ENCODE data around the gene LSAMP. TPM values are rescaled to one million over a fixed set of nuclear protein-coding genes. Genes with fewer than 3 reads are reported as not detected.

Gene LSAMP
- total RNA-seq, 4 donors from 2014 or later = 1.1 to 3.5 (median 2.0) TPM

GRCh38 chr3:116007000-116007399 is 438.3 kb downstream of the LSAMP start:
- 81 to 82% methylated on average over 2 of the region's 2 CpGs for WGBS, 2 donors
- intact Hi-C loops (cut with DNase I; ENCODE audit: low total_unique reads) = no loop called here

GRCh38 chr3:116005404-116005803 is 439.9 kb downstream of the LSAMP start:
- DNase-seq (ENCODE audit: low spot score in 2 of 2) = no peak
- no peak for TF ChIP-seq CTCF (IDR thresholded peaks at IDR 0.05)
- TF ChIP-seq POLR2A (IDR thresholded peaks at IDR 0.05) = no peak
- WGBS, 2 donors = 44 to 50% methylated on average over 4 of the region's 4 CpGs
- no peak overlapping the region for H3K4me3 ChIP-seq (ENCODE audit: low read depth, poor library complexity, severe bottlenecking)
- intact Hi-C loops (cut with DNase I; ENCODE audit: low total_unique reads) = no loop called here

More at GRCh38 chr3:116007000-116007399, 438.3 kb downstream of the LSAMP start:
- no peak for TF ChIP-seq CTCF (IDR thresholded peaks at IDR 0.05)
- TF ChIP-seq POLR2A (IDR thresholded peaks at IDR 0.05) = no peak
- no peak for DNase-seq (ENCODE audit: low spot score in 2 of 2)
- no peak overlapping the region for H3K4me3 ChIP-seq (ENCODE audit: low read depth, poor library complexity, severe bottlenecking)

- no peak for TF ChIP-seq POLR2A (IDR thresholded peaks at IDR 0.05)
- TF ChIP-seq CTCF (IDR thresholded peaks at IDR 0.05) = no peak
- 60 to 72% methylated on average over 2 of the region's 2 CpGs for WGBS, 2 donors
- intact Hi-C loops (cut with DNase I; ENCODE audit: low total_unique reads) = no loop called here
- no peak overlapping the region for H3K4me3 ChIP-seq (ENCODE audit: low read depth, poor library complexity, severe bottlenecking)
- no peak for DNase-seq (ENCODE audit: low spot score in 2 of 2)
Observed at GRCh38 chr3:116002235-116002634, 443.1 kb downstream of the LSAMP start.

GRCh38 chr3:116001151-116001621 is 444.1 kb downstream of the LSAMP start:
- no peak for TF ChIP-seq POLR2A (IDR thresholded peaks at IDR 0.05)
- TF ChIP-seq CTCF (IDR thresholded peaks at IDR 0.05) = no peak
- intact Hi-C loops (cut with DNase I; ENCODE audit: low total_unique reads) = no loop called here
- no peak overlapping the region for H3K4me3 ChIP-seq (ENCODE audit: low read depth, poor library complexity, severe bottlenecking)
- WGBS, 2 donors = 37 to 48% methylated on average over 1 of the region's 1 CpG
- DNase-seq (ENCODE audit: low spot score in 2 of 2) = no peak

- H3K4me3 ChIP-seq (ENCODE audit: low read depth, poor library complexity, severe bottlenecking) = no peak overlapping the region
- 42 to 57% methylated on average over 3 of the region's 3 CpGs for WGBS, 2 donors
- no peak for DNase-seq (ENCODE audit: low spot score in 2 of 2)
- intact Hi-C loops (cut with DNase I; ENCODE audit: low total_unique reads) = no loop called here
- TF ChIP-seq CTCF (IDR thresholded peaks at IDR 0.05) (no peak), POLR2A (IDR thresholded peaks at IDR 0.05) (no peak)
Observed at GRCh38 chr3:116000311-116000710, 445.0 kb downstream of the LSAMP start.

GRCh38 chr3:115999613-116000012 is 445.7 kb downstream of the LSAMP start:
- DNase-seq (ENCODE audit: low spot score in 2 of 2) = no peak
- TF ChIP-seq POLR2A (IDR thresholded peaks at IDR 0.05) = no peak
- WGBS, 2 donors = 40 to 61% methylated on average over 4 of the region's 4 CpGs
- no peak overlapping the region for H3K4me3 ChIP-seq (ENCODE audit: low read depth, poor library complexity, severe bottlenecking)
- intact Hi-C loops (cut with DNase I; ENCODE audit: low total_unique reads) = no loop called here

Measured in lower leg skin (tissue), 4 donors.